ENCODE results near the gene ADAM20. TPM values are rescaled to one million over a fixed set of nuclear protein-coding genes. Genes with fewer than 3 reads are reported as not detected.
A peak's percentile ranks its signal among the peaks of the same experiment; 100 is the strongest.
"Not testable (repeated sequence)": the region's sequence is repeated elsewhere in the genome, so short reads cannot be mapped to it uniquely, and the experiment has no call there.

The ADAM20 gene
- total RNA-seq, 1 donor from 2014 or later, result 0.47 TPM

DNA sequence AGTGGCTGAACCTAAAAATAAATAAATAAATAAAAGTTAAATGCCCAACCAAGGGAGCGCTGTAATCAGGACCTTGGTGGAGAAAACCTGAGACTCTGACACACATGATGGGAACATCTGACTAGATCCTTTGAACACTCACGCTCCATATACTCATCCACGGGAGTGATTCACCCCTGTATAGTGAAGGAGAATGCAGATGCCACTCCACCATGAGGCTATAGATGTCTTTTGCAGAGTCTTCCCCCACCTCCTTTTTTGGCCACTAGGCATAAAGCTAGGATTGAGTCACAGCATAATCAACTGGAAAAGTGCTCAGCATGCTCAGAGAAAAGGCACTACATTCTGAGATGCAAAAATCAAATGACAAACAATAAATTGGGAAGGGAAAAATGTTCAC is 19.0 kb downstream of the ADAM20 start:
- intact Hi-C loops (cut with micrococcal nuclease), result no loop called here
- no peak overlapping the region for H3K4me3 Mint-ChIP-seq
- no peak overlapping the region for H3K27ac Mint-ChIP-seq
- no peak for DNase-seq (ENCODE audit: low spot score)
- H3K9me3 Mint-ChIP-seq, result peaks cover 12% of the 10 kb centered on the region
- no peaks in the 10 kb centered on the region for H3K27me3 Mint-ChIP-seq (ENCODE audit: insufficient read depth)
- peaks cover 23% of the 10 kb centered on the region for H3K4me1 Mint-ChIP-seq (ENCODE audit: low read depth)
- peaks cover 4% of the 10 kb centered on the region for H3K36me3 Mint-ChIP-seq (ENCODE audit: low read depth)

DNA sequence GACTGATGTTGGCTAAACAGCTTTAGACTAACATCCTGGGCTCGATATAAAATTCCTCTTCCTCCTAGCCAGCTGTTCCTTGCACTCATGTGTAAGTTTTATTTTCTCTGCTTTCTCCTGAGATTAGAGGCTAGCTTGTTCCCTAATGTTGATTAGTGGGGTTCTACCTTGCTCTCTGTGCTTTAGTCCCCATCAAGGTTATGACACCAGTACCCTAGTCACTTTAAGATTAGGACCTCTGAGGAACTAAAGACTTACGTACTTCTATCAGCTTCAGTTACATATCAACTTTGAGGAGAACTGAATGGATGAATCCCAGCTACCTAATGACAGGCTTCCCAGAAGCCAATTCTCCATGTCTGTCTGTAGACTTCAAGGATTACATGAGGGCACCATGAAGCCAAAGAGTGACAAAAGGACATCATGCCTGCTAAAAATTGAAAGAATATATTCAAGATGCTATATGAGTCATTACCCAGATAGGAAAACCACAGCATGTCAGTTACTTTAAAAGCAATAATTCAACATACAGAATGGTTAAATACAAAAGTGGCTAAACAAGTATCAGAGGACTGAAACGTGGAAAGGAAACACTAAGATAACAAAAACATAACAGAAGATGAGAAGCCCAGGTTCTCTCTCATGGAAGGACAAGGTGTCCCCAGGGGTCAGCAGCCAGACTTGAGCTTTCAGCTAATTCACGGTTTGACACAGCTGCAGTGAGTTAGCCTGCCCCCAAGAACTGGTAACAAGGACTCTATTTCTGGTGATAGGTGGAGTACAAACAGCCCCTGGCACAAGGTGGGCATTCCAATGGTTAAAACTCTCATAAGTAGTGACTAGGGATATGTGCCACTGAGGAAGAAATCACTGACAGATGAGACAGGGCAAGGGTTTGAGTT is 20.4 kb downstream of the ADAM20 start:
- intact Hi-C loops (cut with micrococcal nuclease), result no loop called here
- Mint-ChIP-seq H3K27me3 (ENCODE audit: insufficient read depth) (peaks cover 2% of the 10 kb centered on the region), H3K9me3 (peaks cover under 1% of the 10 kb centered on the region), H3K4me1 (ENCODE audit: low read depth) (peaks cover 23% of the 10 kb centered on the region), H3K4me3 (peak overlapping the region; percentile 2), H3K27ac (peak overlapping the region; percentile 19), H3K36me3 (ENCODE audit: low read depth) (no peaks in the 10 kb centered on the region)
- DNase-seq (ENCODE audit: low spot score), result no peak

DNA sequence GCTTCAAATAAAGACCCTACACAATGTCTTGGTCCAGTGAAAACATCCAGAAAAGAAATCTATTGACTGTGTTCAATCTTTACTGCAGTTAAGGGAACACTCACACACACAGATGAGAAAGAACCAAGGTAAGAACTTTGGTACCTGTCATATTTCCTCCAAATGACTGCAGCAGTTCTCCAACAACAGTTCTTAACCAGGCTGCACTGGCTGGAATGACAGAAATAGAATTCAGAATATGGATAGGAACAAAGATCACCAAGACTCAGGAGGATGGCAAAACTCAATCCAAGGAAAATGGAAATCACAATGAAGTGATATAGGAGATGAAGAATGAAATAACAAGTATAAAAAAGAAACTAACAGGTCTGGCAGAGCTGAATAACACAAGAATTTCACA is 36.6 kb downstream of the ADAM20 start:
- H3K36me3 Mint-ChIP-seq (ENCODE audit: low read depth), result no peaks in the 10 kb centered on the region
- DNase-seq (ENCODE audit: low spot score), result no peak
- peaks cover under 1% of the 10 kb centered on the region for H3K9me3 Mint-ChIP-seq
- H3K27ac Mint-ChIP-seq, result no peak overlapping the region
- H3K4me1 Mint-ChIP-seq (ENCODE audit: low read depth), result no peaks in the 10 kb centered on the region
- H3K27me3 Mint-ChIP-seq (ENCODE audit: insufficient read depth), result no peaks in the 10 kb centered on the region
- intact Hi-C loops (cut with micrococcal nuclease), result no loop called here
- H3K4me3 Mint-ChIP-seq, result no peak overlapping the region

DNA sequence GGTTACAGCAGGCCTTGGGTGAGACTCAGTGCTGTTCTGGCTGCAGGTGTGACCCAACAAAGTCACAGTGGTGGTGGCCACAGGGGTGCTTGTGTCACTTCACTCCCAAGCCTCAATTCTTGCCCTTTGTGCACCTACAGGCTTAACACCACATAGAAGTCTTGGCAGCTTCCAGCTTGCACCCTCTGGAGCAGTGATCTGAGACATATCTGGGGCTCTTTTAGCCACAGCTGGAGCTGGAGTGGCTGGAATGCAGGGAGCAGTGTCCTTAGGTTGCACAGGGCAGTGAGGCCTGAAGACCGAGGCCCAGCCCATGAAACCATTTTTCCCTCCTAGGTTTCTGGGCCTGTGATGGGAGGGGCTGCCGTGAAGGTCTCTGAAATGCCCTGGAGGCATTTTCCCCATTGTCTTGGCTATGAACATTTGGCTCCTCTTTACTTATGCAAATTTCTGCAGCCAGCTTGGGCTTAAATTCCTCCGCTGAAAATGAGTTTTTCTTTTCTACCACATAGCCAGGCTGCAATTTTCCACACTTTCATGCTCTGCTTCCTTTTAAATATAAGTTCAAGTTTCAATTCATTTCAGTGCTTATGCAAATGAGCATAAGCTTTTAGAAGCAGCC is 45.1 kb downstream of the ADAM20 start:
- no peak overlapping the region for H3K4me3 Mint-ChIP-seq
- H3K27me3 Mint-ChIP-seq (ENCODE audit: insufficient read depth), result no peaks in the 10 kb centered on the region
- DNase-seq (ENCODE audit: low spot score), result no peak
- H3K27ac Mint-ChIP-seq, result no peak overlapping the region
- H3K36me3 Mint-ChIP-seq (ENCODE audit: low read depth), result peaks cover 2% of the 10 kb centered on the region
- H3K4me1 Mint-ChIP-seq (ENCODE audit: low read depth), result no peaks in the 10 kb centered on the region
- H3K9me3 Mint-ChIP-seq, result peaks cover 35% of the 10 kb centered on the region
- intact Hi-C loops (cut with micrococcal nuclease), result no loop called here

DNA sequence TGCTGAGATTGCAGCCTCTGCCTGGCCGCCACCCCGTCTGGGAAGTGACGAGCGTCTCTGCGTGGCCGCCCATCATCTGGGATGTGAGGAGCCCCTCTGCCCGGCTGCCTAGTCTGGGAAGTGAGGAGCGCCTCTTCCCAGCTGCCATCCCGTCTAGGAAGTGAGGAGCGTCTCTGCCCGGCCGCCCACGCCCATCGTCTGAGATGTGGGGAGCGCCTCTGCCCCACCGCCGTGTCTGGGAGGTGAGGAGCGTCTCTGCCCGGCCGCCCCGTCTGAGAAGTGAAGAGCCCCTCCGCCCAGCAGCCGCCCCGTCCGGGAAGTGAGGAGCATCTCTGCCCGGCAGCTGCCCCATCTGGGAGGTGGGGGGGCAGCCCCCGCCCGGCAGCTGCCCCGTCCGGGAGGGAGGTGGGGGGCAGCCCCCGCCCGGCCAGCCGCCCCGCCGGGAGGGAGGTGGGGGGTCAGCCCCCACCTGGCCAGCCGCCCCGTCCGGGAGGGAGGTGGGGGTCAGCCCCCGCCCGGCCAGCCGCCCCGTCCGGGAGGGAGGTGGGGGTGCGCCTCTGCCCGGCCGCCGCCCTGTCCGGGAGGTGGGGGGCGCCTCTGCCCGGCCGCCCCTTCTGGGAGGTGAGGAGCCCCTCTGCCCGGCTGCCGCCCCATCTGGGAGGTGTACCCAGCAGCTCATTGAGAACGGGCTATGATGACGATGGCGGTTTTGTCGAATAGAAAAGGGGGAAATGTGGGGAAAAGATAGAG is 57.3 kb downstream of the ADAM20 start:
- DNase-seq (ENCODE audit: low spot score); H3K36me3 Mint-ChIP-seq (ENCODE audit: low read depth); H3K27me3 Mint-ChIP-seq (ENCODE audit: insufficient read depth); intact Hi-C loops (cut with micrococcal nuclease); H3K4me3 Mint-ChIP-seq; H3K27ac Mint-ChIP-seq; H3K4me1 Mint-ChIP-seq (ENCODE audit: low read depth): not testable (repeated sequence)
- peaks cover 16% of the 10 kb centered on the region for H3K9me3 Mint-ChIP-seq

- DNase-seq (ENCODE audit: low spot score); H3K4me3 Mint-ChIP-seq; H3K36me3 Mint-ChIP-seq (ENCODE audit: low read depth); H3K27me3 Mint-ChIP-seq (ENCODE audit: insufficient read depth); H3K27ac Mint-ChIP-seq; intact Hi-C loops (cut with micrococcal nuclease): not testable (repeated sequence)
- H3K4me1 Mint-ChIP-seq (ENCODE audit: low read depth), result peaks cover 14% of the 10 kb centered on the region
- H3K9me3 Mint-ChIP-seq, result peaks cover 16% of the 10 kb centered on the region
Measured at GRCh38 chr14:70475459-70475858, 59.3 kb downstream of the ADAM20 start.

- H3K27me3 Mint-ChIP-seq (ENCODE audit: insufficient read depth), result no peaks in the 10 kb centered on the region
- H3K4me1 Mint-ChIP-seq (ENCODE audit: low read depth), result peaks cover 14% of the 10 kb centered on the region
- no peaks in the 10 kb centered on the region for H3K36me3 Mint-ChIP-seq (ENCODE audit: low read depth)
- peaks cover 11% of the 10 kb centered on the region for H3K9me3 Mint-ChIP-seq
- no peak overlapping the region for H3K4me3 Mint-ChIP-seq
- intact Hi-C loops (cut with micrococcal nuclease), result no loop called here
- DNase-seq (ENCODE audit: low spot score), result no peak
- no peak overlapping the region for H3K27ac Mint-ChIP-seq
Measured at GRCh38 chr14:70473825-70474224, 61.0 kb downstream of the ADAM20 start.

Other genes starting within 250 kb of the ADAM20 start
- gene COX16, start 175.3 kb downstream of the ADAM20 start, total RNA-seq, result 67.3 and 67.7 TPM in 2 replicates
- 2.2 and 3.2 TPM in 2 replicates for gene SYNJ2BP, start 117.9 kb downstream of the ADAM20 start, total RNA-seq
- gene ADAM21, start 82.8 kb downstream of the ADAM20 start, total RNA-seq, result not detected in 2 replicates
- 59.3 and 63.7 TPM in 2 replicates for gene MED6, start 65.7 kb upstream of the ADAM20 start, total RNA-seq
- gene TTC9, start 106.9 kb upstream of the ADAM20 start, total RNA-seq, result 6.6 and 6.7 TPM in 2 replicates